HG03103 (cell line): Measurements from ENCODE around the gene INPP5E.

Source experiments
- ATAC-seq: cut with Tn5 transposase; IDR thresholded peaks from one replicate; pipeline ENCODE4 v1.9.1; 2021; ENCODE audit warnings: low read depth; ENCODE audit not compliant: unreplicated experiment

INPP5E gene

DNA sequence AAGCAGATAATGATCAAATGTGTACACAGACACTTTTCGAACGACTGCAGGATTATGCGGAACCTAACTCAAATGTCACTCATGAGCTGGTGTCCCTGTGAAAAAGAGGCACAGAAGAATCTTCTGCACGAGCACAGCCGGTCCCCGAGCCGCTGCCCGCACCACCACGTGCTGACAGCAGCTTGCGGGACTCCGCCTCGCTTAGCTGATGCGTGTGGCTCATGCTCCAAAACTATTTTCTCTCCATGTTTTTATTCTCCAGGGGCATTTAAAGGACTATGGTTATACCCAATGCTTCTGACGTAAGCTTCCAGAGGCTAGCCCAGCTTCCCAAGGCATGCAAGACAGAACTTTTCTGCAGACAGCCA lies 33.7 kb upstream of the INPP5E start:
- ATAC-seq: no peak

DNA sequence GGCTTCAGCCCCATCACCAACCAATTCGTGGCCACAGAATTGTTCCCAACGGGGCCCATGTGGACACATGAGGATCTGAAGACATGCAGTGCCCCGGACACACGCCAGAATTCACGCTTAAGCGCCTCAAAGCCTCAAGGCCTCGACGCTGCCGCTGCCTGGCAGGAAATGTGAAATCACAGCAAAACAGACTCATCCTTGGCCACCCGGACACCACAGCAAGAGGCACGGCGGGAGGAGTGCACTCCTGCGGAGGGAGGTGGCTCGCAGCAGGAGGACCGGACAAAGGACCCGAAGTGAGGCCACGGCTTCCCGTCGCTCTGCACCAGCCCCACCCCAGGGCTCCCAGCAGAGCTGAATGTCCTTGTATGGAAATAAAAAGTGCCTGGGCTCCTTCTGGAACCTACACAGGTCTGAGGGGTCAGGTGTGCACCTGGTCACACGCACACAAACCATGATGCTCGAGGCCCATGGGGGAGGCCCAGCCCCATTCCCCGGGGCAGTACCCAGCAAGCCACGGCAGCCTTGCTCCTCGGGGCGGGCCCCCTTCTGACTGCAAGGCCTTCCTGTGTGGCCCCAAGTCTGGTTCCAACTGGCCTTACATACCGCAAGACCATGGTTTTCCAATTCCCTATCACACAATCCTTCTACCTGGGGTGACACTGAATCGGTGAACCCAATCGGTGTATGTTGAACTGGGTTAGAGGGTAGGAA lies 33.2 kb upstream of the INPP5E start:
- no peak for ATAC-seq

DNA sequence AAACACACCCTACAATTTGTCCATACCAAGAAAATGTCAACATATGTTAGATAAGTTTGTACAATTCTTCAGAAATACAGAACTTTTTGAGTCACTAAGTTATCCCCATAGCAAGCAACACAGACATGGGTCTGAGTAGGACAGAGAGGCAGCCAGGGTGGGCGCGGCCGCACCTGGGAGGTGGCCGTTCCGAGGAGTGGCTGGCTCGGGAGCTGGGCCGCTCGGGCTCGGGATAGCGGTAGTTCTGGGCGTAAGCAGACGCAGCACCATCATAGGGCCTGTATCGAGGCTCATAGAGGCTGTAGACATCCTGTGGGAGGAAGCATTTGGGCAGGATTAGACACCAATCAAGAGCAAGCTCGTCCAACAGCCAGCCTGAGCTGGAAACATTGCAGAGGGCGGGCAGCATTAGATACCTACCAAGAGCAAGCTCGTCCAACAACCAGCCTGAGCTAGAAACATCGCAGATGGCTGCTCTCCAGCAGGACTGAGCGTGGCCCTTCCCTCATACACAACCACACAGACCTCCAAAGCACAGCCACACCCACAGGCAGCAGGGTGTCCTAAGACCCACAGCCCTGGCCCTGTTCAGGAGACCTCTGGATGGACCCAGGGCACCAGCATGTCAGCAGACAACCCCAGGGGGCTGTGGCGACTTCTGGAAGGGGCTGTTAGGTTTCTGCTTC lies 32.3 kb upstream of the INPP5E start:
- no peak for ATAC-seq

DNA sequence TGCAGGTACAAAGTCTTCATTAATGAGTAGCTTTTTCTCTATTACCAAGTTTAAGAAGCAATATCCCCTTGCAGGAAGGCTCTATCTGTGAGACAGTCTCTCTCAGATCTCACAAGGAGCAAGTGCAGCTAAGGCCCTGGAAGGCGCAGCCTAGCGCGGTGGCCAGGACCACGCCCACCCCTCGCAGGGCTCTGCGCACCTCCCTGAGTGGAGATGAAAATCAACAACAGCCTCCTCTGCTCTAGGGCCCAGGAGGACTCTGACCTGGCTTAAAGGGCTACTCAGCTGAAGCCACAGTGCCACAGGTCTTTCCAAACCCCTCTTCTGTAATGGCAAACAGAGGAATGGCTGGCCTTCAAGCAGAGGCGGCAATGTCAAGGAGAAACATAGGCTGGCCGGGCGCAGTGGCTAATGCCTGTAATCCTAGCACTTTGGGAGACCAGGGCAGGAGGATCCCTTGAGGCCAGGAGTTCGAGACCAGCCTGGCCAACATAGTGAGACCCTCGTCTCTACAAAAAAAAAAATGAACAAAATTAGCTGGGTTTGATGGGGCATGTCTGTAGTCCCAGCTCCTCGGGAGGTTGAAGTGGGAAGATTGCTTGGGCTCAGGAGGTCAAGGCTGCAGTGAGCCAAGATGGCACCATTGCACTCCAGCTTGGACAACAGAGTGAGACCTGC lies 31.3 kb upstream of the INPP5E start:
- ATAC-seq: no peak

DNA sequence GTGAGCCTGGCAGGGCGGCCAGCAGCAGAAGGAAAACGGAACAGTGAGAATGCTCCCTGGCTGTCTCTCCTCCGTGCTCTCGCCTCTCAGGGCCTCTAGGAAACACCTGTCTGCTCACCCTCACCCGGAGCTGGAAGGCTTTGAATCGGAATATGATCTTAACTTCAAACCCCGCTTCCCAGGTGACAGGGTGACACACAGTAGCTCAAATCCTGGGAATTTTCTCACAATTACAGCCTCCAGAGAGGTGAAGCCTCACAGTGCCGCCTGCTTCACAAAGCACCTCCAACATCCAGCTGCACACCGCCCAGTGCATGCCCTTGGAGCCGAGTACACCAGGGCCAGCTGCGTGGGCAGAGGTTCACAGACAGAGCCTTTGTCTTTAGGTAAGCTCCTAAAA lies 30.7 kb upstream of the INPP5E start:
- ATAC-seq: no peak

DNA sequence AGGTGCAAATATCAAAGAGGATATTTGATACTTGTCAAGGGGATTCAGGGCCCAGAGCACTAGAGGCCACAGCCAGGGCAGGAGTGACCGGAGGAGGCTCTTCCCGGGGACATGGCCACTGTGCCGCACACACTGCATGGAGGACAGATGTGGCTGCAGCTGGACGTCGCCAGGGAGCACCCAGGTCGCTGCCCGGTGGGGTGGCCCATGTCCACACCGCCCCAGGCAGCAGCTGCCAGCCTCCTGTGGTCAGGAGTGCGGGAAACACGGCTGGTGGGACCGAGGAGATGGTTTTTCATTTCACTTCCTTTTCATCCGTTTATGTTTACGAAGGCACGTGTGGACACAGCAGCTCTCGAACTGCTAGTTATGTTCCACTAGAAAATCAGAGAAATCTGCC lies 28.1 kb upstream of the INPP5E start:
- no peak for ATAC-seq

DNA sequence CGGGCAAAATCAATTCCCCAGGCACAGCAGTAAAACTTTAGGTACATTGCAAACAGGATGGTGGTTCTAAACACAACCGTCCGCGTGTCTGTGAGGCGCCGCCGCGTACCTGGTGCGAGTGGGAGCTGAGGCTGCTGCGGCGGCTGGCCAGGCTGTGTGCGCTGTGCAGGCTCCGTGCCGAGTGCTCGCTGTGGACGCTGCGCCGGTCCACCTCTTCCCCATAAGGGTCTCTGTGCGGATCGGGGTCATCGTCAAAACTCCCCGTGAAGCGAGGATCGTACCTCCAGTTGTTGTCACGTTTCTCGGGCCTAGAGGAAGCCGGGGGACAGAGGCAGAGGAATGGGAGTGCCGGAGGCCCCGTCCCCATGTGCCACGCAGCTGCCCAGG lies 26.5 kb upstream of the INPP5E start:
- ATAC-seq: no peak

DNA sequence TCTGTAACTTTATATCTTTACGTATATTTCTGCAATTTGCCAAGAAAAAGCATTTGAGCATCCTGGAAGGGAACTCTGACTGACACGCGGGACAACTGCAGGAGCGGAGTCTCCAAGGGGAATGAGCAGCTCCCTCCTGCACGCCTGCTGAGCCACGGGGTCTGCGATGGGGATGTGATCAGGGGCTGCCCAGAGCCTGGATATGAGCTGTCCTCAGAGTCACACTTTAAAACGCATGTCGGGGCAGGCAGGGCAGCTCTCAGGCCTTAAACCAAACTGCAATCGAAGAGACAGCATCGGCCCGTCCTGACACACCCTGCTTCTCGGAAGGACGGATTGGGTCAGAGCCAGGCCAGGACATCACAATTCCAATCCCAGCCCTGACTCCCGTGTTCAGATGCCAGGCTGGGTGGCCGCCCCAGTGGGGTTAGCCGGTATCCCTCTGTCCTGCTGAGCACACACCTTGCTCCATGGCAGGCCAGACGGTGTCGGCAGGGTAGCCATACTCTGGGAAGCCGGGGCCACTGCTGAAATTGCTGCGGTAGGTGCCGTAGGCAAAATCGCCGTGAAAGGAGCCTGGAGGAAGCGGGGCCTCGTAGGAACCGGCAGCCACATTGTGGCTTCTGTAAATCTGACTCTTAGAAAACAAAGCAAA lies 26.0 kb upstream of the INPP5E start:
- ATAC-seq: no peak

DNA sequence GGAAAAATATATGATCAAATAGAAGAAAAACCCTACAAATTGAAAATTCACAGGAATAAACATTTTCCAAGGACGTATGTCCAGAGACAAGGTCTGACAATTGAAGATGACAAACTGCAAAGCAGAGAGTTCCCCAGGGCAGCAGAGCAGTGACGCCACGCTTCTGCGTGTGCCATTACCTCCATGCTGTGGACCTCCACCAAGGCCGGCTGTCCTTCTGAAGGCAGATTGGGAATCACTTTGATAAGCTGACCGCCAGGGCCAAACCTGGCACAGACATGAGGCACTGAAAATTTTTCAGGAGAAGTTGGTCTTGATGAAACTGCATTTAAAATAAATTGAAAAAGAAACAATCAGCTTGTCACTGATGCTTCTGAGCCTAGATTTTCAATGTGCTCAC lies 24.6 kb upstream of the INPP5E start:
- ATAC-seq: no peak

DNA sequence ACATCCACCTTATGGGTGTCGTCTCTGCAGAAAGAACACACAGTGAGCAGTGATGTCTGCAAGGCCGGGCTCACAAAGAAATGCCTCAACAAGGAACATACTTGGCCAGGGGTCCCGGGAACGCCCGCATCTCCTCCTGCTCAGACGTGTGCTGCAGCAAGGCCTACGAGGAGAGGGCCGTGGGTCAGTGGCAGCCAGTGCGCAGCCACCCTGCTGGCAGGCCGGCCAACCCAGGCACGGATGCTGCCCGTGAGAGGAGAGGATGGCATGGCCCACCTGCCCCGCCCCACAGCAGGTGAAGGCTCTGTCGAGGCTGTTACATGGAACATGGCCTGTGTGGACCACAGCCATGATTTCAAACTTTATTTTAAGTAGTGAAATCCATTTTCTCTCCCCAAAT lies 23.9 kb upstream of the INPP5E start:
- ATAC-seq: no peak

DNA sequence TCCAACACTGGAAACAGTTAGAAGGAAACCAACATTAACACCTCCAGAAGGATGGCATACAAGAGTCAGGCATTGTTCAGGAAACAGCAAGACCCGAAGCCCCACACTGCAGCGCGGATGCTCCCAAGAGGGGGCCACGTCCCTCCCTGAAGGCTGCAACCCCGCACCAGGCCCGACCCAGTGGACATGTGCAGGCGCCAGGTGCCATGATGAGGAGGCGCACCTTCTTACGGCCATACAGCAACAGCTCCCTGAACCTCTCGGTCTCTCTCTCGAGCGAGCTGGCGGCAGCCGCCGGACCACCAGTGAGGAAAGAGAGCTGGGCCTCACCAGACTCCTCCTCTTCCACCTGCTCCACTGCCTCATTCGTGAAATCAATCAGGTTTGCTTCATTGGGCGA lies 23.0 kb upstream of the INPP5E start:
- ATAC-seq: no peak

DNA sequence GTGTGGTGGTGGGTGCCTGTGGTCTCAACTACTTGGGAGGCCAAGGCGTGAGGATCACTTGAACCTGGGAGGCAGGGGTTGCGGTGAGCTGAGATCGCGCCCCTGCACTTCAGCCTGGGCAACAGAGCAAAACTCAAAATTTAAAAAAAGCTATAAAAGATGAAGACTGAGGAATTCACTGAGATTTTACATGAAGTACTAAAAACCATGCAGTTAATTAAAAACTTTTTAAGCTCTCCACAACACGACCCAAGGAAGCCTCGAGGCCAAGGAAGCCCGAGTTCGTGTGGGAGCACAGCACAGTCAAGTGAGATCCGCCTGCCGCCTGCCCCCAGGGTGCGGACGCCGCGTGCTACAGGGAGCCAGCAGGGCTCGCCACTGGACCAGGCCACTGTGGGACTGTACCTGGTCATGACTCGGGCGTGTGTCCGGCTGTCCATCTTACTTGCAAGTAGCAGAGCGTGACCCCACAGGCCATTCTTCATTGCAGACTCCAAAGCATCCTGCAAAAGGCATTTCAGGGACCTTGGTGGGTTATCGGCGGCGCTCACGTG lies 21.2 kb upstream of the INPP5E start:
- no peak for ATAC-seq

DNA sequence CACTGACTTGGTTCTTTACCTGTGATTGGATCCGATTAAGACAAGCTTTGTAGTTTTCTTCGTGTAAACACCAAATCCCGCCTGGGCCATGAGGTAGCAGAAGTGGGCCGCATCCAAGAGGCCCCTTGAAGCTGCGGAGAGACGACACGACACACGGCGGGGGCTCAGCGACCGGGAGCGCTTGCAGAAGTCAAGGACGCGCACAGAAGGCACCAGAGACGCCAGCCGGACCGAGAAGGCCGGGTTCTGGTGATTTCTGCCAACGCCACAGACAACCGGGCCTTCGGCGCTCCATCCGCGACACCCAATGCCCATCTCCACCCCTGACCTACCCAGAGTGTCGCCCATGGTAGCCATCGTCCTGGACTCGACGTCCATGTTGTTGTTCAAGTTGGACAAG lies 19.8 kb upstream of the INPP5E start:
- ATAC-seq: no peak

DNA sequence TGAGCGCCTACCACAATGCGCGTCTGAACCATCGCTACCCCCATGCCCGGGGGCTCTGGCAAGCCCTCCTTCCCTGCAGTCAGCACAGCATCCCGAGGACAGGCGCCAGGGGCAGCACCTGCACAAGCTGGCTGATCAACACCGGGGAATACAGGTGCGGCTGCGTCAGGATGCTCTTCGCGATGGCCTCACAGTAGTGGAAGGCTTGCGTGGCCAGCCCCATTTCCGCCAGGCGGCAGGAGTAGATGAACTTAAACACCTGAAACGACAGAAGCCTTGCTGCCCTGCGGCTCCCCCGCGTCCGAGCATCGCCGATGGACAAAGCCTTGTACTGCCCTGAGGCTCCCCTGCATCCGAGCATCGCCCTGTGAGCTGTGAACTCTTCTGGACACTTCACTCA lies 17.7 kb upstream of the INPP5E start:
- ATAC-seq: no peak

DNA sequence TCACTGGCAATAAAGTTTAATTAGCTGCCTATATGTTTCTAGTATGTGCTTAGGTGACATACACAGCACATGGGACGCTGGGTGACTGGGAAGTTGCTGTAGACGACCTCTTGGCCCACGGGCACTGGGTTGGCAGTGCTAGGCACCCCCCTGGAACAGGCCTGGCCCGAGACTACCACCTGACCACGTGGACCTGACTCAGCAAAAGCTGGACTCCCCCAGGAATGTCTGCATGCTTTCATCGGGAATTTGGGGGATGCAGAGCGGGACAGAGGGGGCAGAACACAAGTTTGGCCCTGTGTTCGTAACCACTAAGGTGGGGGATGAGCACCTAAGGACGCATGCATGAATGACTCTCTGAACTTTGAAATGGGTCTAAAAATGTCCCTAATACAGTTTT lies 16.6 kb upstream of the INPP5E start:
- no peak for ATAC-seq

DNA sequence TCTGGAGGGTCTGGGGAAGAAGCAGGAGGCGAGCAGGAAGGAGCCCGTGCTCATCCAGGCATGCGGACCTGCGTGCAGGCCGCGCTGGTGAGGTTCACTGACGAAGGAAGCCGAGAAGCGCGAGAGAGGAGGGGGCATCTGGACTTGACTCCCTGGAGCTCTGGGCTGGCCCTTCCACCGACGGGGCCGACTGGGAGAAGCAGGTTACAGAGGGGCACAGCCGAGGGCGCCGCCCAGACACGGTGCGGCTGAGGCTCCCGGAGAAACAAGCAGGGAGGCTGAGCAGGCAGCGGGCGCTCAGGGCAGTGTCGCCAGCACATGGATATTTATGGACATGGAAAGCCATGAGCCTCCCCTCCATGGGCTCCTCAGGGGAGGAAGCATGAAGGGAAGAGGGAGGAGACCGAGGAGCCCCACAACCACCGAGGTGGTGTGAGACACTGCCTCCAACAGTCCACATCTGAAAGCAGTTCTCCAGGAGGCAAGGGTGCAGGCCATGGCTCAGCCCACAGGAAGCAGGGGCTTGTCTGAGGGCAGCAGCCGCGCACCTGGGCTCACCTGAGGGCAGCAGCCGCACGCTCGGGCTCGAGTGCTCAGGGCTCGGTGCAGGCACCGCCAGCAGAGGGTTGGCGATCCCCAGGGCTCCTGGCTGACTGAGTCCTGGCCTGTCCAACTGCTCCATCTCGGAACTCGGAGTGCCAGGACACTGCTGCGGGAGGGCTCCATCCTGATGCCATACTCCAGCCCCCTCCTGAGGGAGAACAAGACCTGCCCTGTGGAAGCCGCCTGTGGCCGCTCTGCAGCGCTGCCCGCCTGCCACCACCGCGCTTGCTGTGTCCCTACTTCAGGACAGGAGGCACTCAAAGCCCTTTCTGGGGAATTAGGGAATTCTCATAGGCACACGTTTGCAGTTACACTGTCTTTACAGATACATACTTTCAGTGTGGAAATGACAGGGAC lies 15.7 kb upstream of the INPP5E start:
- no peak for ATAC-seq

DNA sequence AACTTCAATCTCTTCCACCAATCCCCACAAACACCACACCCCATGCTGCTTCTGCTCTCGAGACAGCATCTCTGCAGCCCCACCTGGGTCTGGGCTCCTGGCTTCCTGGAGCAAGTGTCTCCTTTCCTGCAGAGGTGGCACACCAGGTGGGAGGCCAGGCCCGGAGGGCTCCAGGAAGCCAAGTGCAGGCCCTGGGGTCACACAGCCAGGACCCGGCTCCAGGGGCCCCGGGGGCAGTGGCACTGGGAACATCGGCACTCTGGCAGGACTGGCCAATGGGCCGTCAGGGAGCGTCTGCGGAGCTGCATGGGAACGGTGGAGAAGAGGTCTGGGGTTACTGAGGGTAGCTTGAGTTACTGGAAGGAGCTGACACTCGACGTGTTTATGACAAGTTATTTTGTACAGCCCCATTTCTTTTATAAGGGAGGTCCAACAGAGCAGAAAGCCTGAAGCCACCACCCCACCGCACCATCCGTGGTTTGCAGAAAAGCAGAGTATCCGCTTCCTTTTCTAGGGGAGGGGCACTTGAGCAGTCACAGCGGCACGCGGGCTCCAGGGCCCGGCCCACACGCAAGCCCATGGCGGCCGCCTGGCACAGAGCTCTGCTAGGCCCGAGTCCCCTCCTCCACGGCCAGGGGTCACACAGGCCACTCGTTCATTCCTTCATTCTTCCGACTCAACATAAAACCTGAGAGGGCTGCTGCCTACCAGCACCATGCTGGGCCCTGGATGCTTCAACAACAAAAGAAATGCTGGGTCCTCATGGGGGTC lies 14.6 kb upstream of the INPP5E start:
- no peak for ATAC-seq

DNA sequence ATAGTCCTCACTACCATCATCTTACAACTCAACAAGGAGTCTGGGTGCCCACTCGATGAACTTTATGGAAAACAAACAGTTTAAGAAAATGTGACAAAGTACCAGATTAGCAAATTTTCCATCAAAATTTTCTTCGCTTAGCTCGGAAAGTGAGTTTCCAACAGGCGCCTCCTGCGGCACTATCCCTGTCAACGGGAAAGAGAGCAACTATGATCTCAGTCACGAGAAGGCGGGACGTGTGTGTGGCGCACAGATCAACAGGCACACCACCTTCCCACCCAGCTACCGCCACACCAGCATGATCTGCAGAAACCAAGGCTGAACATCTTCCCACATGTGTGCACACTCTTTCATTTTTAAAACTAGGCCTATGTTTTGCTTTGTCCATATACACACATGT lies 13.7 kb upstream of the INPP5E start:
- ATAC-seq: no peak

DNA sequence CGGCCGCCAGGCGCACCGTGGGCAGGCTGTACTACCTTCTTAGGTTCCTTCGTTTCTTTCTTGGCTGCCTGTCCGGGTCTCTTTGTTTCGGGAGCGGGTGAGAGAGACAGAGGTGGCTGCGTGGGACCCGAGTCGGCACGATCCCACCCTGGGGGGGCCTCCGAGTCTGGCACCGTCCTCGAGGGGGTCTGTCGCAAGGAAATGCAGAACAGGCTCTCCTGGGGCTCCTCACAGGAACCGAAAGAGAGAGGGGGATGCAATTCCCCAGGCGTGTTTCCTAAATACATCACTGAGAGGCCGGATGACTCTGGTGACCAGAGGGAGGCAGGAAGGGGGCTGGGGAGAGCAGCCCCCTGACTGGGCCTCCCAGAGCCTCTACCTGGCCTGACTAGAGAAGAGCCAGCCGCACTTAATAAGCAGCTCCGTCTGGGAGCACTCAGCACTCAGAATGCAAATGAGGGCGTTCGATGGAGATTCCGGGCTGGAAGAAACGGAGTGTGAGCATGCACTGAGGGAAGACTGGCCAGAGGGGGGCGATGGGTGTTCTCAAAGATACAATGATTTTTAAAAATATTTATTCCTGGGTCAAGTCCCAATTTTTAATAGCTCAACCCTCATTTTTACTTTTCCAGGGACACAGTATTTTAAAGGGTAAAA lies 11.7 kb upstream of the INPP5E start:
- ATAC-seq: no peak
